Activated naive CD8-positive, alpha-beta T cell treated with anti-CD3 and anti-CD28 coated beads, Interleukin-2, amount 50 U/mL, for 24 hours (primary cell): ENCODE results near the gene ERP44.
A peak's percentile ranks its signal among the peaks of the same experiment; 100 is the strongest.
"Not testable (repeated sequence)": the region's sequence is repeated elsewhere in the genome, so short reads cannot be mapped to it uniquely, and the experiment has no call there.

Experiments used
- ATAC-seq: fragments of 150-1000 bp; cut with Tn5 transposase; one replicate; pipeline ENCODE4 v1.10.0; 2021
- DNase-seq: peaks from one replicate; pipeline ENCODE4 v3.0.0; 2021
- H3K27ac Mint-ChIP-seq: one replicate; pipeline ENCODE4 v1.8.0; 2021; ENCODE audit warnings: mild to moderate bottlenecking, mixed read lengths
- H3K27me3 Mint-ChIP-seq: one replicate; pipeline ENCODE4 v1.8.0; 2021; ENCODE audit warnings: mixed read lengths
- H3K36me3 Mint-ChIP-seq: one replicate; pipeline ENCODE4 v1.8.0; 2021; ENCODE audit warnings: low read depth, mixed read lengths
- H3K4me1 Mint-ChIP-seq: one replicate; pipeline ENCODE4 v1.8.0; 2021; ENCODE audit warnings: mixed read lengths
- H3K4me3 Mint-ChIP-seq: one replicate; pipeline ENCODE4 v1.8.0; 2021; ENCODE audit warnings: mild to moderate bottlenecking, moderate library complexity, mixed read lengths
- H3K9me3 Mint-ChIP-seq: one replicate; pipeline ENCODE4 v1.8.0; 2021; ENCODE audit warnings: mixed read lengths

ERP44 gene

DNA sequence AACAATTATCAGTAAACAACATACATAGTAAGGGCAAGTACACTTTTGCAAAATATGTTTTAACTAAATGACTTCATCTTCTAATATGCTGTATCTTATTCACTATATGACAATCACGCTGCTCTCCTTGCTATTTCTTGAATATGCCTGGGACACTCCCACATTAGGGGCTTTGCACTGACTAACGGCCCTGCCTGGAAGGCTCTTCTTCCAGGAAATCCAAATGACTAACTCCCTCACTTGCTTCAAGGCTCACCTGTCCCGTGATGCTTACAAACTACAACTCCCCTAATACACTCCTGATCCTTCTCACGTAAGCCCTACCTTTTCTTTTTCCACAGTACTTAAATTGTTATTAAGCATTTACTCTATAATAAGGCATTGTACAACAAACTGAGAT lies 10.6 kb downstream of the ERP44 start:
- DNase-seq = no peak
- ATAC-seq = peak; percentile 38
- Mint-ChIP-seq H3K4me3 (peak overlapping the region; percentile 62), H3K9me3 (no peaks in the 10 kb centered on the region), H3K36me3 (no peaks in the 10 kb centered on the region), H3K27me3 (no peaks in the 10 kb centered on the region), H3K4me1 (peaks cover 76% of the 10 kb centered on the region), H3K27ac (peak overlapping the region; percentile 54)

DNA sequence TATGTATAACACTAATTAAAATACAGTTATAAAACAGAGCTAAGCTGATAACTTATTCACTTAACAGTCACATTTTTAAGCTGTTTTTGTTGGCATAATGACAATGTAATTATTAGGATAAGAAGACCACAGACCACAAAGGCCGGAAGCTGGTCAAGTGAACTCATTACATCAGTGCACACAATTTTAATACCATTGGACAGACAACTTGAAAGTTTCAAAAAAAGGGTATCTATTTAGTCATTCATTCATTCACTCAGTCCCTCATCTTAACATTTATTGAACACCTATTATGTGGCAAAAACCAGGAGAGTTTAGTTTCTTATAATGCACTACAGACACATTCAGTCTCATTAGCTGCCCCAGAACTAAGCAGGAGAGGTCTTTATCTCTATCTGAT lies 11.6 kb downstream of the ERP44 start:
- peak overlapping the region; percentile 62 for H3K4me3 Mint-ChIP-seq
- H3K36me3 Mint-ChIP-seq = no peaks in the 10 kb centered on the region
- peaks cover 78% of the 10 kb centered on the region for H3K4me1 Mint-ChIP-seq
- no peaks in the 10 kb centered on the region for H3K27me3 Mint-ChIP-seq
- DNase-seq = no peak
- H3K9me3 Mint-ChIP-seq = no peaks in the 10 kb centered on the region
- peak overlapping the region; percentile 85 for H3K27ac Mint-ChIP-seq
- no peak for ATAC-seq

DNA sequence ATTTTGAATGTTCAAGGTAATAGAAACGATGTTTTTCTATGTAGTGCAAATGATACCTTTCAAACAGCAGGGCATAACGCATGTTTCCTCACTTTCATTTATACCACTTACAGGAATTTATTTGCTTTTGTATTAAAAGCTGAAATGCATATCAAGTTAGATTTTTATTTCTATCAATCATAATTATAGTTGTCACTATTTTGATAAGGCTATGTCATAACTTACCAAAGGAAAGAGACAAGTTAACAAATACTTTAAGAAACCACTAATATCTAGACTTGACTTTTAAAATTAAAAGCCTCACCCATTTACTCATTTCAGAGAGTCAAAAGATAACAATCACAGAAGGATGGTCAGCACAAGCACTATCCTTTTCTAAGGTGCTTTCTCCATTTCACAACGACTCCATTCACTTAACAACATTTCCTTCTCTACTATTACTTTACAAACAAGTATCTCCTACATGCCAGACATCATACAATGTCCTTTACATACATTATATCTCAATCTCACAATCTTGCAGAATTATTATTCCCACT lies 12.6 kb downstream of the ERP44 start:
- no peaks in the 10 kb centered on the region for H3K36me3 Mint-ChIP-seq

DNA sequence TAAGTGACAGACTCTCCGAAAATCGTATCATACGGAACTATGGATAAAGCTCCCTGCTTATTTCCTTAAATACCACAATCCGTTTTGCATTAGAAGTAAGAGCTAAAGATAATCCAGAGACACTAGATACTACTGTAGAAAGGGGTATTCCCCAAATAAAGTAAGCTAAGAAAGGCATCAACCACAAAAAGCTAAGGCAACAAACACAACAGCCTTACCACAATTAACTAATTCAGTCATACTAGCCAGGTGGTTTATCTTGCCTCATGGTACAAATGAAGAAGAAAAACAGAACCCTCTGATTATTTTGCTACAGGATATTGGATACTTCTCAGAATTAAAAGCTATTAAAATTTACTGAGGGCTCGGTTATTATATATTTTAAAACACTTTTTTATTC lies 14.1 kb downstream of the ERP44 start:
- ATAC-seq = peak; percentile 78
- Mint-ChIP-seq H3K27ac (peak overlapping the region; percentile 37), H3K4me1 (peaks cover 81% of the 10 kb centered on the region), H3K4me3 (no peak overlapping the region), H3K27me3 (no peaks in the 10 kb centered on the region), H3K36me3 (no peaks in the 10 kb centered on the region), H3K9me3 (no peaks in the 10 kb centered on the region)
- no peak for DNase-seq

More for the DNA sequence above, 12.6 kb downstream of the ERP44 start:
- H3K4me1 Mint-ChIP-seq = peaks cover 77% of the 10 kb centered on the region
- no peak overlapping the region for H3K4me3 Mint-ChIP-seq
- no peaks in the 10 kb centered on the region for H3K9me3 Mint-ChIP-seq
- H3K27me3 Mint-ChIP-seq = no peaks in the 10 kb centered on the region
- ATAC-seq (no peak), DNase-seq (no peak)
- H3K27ac Mint-ChIP-seq = peak overlapping the region; percentile 37

DNA sequence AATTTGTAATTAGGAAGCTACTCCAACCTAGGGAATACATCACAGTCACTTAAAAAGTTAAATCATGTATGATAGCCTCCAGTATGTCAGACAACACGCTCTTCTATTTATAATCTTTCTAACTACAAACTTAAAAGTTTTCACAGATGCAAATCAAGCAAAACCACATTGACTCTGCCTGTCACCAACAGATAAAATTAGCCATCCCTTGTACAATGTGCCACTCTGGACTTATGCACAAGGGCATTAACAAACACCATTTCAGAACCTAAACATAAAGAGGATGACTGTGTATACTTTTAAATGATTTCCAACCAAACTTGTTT lies 14.7 kb downstream of the ERP44 start:
- peak overlapping the region; percentile 71 for H3K27ac Mint-ChIP-seq
- peaks cover 81% of the 10 kb centered on the region for H3K4me1 Mint-ChIP-seq
- ATAC-seq (no peak), DNase-seq (no peak)
- peak overlapping the region; percentile 27 for H3K4me3 Mint-ChIP-seq
- no peaks in the 10 kb centered on the region for H3K36me3 Mint-ChIP-seq
- no peaks in the 10 kb centered on the region for H3K9me3 Mint-ChIP-seq
- no peaks in the 10 kb centered on the region for H3K27me3 Mint-ChIP-seq

DNA sequence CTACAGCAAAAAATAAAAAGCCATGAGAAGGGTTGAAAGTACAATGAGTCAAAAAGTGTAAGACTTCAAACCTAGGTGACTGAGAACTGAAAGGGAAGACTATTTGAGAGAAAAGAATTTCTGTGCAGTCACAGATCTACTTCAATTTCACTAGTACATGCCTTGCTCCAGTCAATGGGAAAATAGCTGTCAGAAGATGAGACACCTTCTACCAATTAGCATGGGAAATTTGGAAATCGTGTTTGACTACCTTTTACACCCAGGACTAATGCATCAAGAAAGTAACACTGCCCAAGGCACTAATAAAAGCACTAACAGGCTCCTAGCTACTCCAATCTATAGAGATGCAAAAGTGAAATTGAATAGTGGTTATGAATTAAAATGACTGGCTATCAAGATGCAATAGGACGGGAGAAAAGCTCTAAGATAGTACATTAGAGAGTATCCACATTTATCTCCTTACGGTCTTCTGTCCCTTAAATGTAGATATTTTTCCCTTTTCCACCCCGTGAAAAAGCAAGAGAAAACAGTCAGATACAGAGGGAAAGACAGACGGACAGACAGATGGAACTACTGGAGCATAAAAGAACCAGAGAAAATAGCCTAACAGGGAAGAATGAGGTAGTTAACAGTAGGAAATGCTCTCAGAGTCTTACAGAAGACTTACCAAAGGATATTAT lies 15.2 kb downstream of the ERP44 start:
- DNase-seq (no peak), ATAC-seq (peak; percentile 69)
- Mint-ChIP-seq H3K36me3 (peaks cover 1% of the 10 kb centered on the region), H3K4me1 (peaks cover 80% of the 10 kb centered on the region), H3K4me3 (peak overlapping the region; percentile 27), H3K27me3 (no peaks in the 10 kb centered on the region), H3K27ac (peak overlapping the region; percentile 71), H3K9me3 (no peaks in the 10 kb centered on the region)

DNA sequence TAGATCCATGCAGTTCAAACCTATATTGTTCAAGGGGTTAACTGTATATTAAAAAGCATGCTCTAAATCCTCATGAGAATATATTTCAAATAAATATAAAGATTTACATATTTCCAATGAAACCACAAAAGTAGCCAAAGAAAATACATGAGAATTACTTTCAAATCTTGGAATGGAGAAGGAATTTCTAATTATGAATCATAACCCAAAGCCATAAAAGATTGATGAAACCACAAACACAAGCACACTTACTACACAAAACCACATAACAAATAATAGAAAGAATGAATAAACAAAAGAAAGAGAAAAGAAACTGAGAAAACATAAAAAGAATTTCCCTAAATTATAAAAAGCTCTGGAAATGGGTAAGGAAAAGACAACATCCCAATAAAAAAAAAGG lies 16.0 kb downstream of the ERP44 start:
- peak overlapping the region; percentile 71 for H3K27ac Mint-ChIP-seq
- peaks cover 3% of the 10 kb centered on the region for H3K36me3 Mint-ChIP-seq
- H3K9me3 Mint-ChIP-seq = no peaks in the 10 kb centered on the region
- H3K4me1 Mint-ChIP-seq = peaks cover 77% of the 10 kb centered on the region
- DNase-seq (no peak), ATAC-seq (no peak)
- H3K27me3 Mint-ChIP-seq = no peaks in the 10 kb centered on the region
- no peak overlapping the region for H3K4me3 Mint-ChIP-seq

DNA sequence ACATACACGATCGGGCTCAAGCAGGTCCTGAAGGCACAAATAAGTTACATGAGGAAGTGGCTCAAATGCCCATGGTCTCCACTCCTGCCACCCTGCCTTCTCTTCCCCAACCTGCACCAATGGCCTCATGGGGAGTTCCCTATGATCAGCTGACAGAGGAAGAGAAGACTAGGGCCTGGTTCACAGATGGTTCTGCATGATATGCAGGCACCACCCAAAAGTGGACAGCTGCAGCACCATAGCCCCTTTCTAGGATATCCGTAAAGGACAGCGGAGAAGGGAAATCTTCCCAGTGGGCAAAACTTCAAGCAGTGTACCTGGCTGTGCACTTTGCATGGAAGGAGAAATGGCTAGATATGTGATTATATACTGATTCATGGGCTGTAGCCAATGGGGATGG lies 22.5 kb downstream of the ERP44 start:
- not testable (repeated sequence) for DNase-seq, H3K27me3 Mint-ChIP-seq, ATAC-seq, H3K9me3 Mint-ChIP-seq, H3K27ac Mint-ChIP-seq, H3K4me3 Mint-ChIP-seq
- Mint-ChIP-seq H3K4me1 (peaks cover 38% of the 10 kb centered on the region), H3K36me3 (peaks cover 12% of the 10 kb centered on the region)

DNA sequence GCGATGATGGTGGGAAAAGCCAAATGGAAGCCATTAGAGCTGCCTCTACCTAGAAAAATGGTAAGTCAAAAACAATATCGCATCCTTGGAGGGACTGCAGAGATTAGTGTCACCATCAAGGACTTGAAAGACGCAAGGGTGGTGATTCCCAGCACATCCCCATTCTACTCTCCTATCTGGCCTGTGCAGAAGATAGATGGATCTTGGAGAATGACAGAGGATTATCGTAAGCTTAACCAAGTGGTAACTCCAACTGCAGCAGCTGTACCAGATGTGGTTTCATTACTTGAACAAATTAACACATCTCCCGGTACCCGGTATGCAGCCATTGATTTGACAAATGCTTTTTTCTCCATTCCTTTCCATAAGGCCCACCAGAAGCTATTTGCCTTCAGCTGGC lies 23.8 kb downstream of the ERP44 start:
- peaks cover 12% of the 10 kb centered on the region for H3K36me3 Mint-ChIP-seq
- no peak overlapping the region for H3K27ac Mint-ChIP-seq
- H3K4me1 Mint-ChIP-seq = peaks cover 39% of the 10 kb centered on the region
- no peak overlapping the region for H3K4me3 Mint-ChIP-seq
- DNase-seq (no peak), ATAC-seq (no peak)
- H3K9me3 Mint-ChIP-seq = no peaks in the 10 kb centered on the region
- H3K27me3 Mint-ChIP-seq = no peaks in the 10 kb centered on the region

DNA sequence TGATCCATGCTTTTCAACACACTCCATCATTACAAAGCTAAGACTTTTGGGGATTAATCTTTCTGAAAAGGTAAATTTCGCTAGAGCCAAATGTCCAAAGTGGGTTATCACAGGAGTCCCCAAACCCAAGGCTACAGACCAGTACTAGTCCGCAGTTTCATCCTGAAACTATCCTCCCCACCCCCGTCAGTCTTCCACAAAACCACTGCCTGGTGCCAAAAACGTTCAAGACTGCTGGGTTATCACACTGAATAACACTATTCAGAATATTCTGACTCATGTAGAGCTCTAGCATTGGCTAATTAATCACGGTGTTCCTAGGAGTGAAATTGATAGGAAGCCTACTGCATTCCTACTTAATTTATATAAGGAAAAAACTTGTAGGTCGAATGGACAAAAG lies 24.7 kb downstream of the ERP44 start:
- H3K9me3 Mint-ChIP-seq = no peaks in the 10 kb centered on the region
- H3K36me3 Mint-ChIP-seq = peaks cover 12% of the 10 kb centered on the region
- H3K27me3 Mint-ChIP-seq = no peaks in the 10 kb centered on the region
- ATAC-seq (no peak), DNase-seq (no peak)
- H3K4me1 Mint-ChIP-seq = peaks cover 39% of the 10 kb centered on the region
- no peak overlapping the region for H3K27ac Mint-ChIP-seq
- H3K4me3 Mint-ChIP-seq = no peak overlapping the region

DNA sequence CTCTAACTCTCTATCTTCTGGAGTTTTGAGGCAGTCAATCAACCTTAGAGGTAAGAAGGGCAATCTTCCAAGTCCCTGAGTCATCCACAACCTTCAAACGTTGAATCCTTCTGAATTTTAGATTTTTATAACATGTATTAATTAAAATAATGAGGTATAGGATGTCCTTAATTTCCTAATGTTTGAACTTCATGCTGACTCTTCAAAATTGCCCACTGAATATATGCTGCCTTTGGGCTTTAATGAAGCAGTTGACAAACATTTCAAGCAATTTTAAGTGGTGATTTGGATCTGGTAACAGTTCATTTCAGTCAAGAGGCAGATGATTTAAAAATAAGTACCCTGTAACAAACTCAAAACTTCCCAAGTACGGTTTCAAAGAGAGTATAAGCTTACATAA lies 26.0 kb downstream of the ERP44 start:
- H3K27ac Mint-ChIP-seq = no peak overlapping the region
- no peak overlapping the region for H3K4me3 Mint-ChIP-seq
- no peaks in the 10 kb centered on the region for H3K27me3 Mint-ChIP-seq
- peaks cover 11% of the 10 kb centered on the region for H3K36me3 Mint-ChIP-seq
- DNase-seq (no peak), ATAC-seq (no peak)
- no peaks in the 10 kb centered on the region for H3K9me3 Mint-ChIP-seq
- H3K4me1 Mint-ChIP-seq = peaks cover 31% of the 10 kb centered on the region

DNA sequence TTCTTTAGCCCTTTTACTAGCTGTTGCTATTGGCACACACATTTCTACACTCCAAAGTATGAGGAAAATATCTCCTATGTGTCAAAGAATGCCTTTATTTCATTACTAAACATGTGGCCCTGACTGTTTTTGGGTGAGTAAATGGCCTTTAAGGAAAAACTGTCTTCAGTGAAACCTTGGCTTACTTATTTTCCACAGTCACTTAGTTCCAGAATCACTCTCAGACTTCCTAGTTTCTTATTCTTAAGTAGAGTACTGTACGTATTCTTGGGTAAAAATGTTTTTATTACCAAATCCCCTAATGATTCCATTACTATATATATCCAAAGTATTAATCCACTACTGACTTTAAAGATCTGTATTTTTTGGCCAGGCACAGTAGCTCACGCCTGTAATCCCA lies 27.5 kb downstream of the ERP44 start:
- no peaks in the 10 kb centered on the region for H3K9me3 Mint-ChIP-seq
- peaks cover 32% of the 10 kb centered on the region for H3K4me1 Mint-ChIP-seq
- no peak overlapping the region for H3K27ac Mint-ChIP-seq
- no peaks in the 10 kb centered on the region for H3K27me3 Mint-ChIP-seq
- H3K36me3 Mint-ChIP-seq = peaks cover 12% of the 10 kb centered on the region
- no peak for DNase-seq
- no peak overlapping the region for H3K4me3 Mint-ChIP-seq
- ATAC-seq = no peak

DNA sequence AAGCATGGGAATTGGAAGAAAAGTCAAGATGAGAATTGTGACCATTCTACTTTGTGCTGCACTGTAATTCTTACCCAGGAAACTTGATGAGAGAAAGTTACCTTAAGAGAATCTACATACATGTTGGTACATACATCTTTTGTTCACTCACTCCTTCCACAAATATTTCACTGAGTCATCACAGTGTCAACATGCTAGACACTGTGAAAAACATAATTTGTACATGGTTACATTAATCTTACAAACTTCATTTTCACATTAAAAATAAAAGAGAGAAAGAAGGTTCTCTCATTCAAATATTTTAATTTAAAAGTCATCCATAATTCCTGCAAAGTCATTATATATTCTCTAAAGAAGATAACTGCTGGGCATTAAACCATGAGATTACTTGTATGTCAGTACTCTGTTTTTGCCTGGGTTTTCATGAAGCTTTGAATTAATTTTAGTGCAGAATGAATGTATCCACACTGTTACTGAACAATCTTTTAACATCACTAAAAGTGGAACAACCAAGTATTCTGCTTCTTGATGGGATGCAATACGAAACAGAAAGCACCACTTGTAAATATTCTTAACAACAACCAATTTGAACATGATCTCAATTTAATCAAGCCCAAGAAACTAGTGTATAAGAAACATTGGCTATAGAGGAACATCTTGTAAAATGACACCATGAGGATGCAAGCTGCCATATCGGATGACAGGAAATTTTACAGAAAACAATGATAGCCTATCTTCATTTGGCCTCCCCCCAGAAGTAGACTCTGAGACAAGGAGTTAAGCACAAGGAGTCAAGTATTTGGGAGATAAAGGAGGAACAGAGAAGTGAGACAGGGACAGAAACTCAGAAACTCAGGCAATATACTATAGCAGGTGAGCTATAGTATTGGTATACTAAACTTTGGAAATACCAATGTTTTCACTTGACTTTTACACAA lies 28.4 kb downstream of the ERP44 start:
- Mint-ChIP-seq H3K36me3 (peaks cover 12% of the 10 kb centered on the region), H3K9me3 (no peaks in the 10 kb centered on the region), H3K4me1 (peaks cover 33% of the 10 kb centered on the region), H3K27me3 (no peaks in the 10 kb centered on the region), H3K27ac (no peak overlapping the region), H3K4me3 (no peak overlapping the region)
- DNase-seq (no peak), ATAC-seq (no peak)

DNA sequence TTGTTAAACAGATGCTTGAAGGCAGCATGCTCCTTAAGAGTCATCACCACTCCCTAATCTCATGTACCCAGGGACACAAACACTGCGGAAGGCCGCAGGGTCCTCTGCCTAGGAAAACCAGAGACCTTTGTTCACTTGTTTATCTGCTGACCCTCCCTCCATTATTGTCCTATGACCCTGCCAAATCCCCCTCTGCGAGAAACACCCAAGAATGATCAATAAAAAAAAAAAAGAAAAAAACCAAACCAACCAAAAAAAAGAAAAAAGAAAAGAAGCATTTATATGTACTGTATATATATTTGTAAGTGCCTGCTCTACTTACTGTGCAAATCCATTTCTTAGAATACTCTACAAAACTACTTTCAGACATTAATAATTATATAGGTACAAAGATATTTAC lies 29.7 kb downstream of the ERP44 start:
- Mint-ChIP-seq H3K4me1 (peaks cover 32% of the 10 kb centered on the region), H3K36me3 (peaks cover 12% of the 10 kb centered on the region)
- H3K9me3 Mint-ChIP-seq, ATAC-seq, DNase-seq, H3K4me3 Mint-ChIP-seq, H3K27me3 Mint-ChIP-seq, H3K27ac Mint-ChIP-seq: not testable (repeated sequence)

DNA sequence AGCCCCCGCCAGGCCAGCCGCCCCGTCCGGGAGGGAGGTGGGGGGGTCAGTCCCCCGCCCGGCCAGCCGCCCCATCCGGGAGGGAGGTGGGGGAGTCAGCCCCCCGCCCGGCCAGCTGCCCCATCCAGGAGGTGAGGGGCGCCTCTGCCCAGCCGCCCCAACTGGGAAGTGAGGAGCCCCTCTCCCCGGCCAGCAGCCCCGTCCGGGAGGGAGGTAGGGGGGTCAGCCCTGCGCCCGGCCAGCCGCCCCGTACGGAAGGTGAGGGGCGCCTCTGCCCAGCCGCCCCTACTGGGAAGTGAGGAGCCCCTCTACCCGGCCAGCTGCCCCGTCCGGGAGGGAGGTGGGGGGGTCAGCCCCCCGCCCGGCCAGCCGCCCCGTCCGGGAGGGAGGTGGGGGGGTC lies 30.8 kb downstream of the ERP44 start:
- H3K9me3 Mint-ChIP-seq, H3K4me3 Mint-ChIP-seq, DNase-seq, H3K27me3 Mint-ChIP-seq, H3K27ac Mint-ChIP-seq, H3K36me3 Mint-ChIP-seq, ATAC-seq: not testable (repeated sequence)
- peaks cover 25% of the 10 kb centered on the region for H3K4me1 Mint-ChIP-seq
